Peyer's patch (tissue), 4 donors: ENCODE results near the gene CMTM4.

ENCODE experiments used
- CTCF ChIP-seq, 6 experiments: fragments of 450-650 bp in 4 of 6; fragments of 200-600 bp in 2 of 6; sonication (generic) in 1 of 6; IDR thresholded peaks; one replicate each; pipeline ENCODE4 v1.5.1; 2017 to 2019; ENCODE audit warnings: antibody characterized with exemption in 6 of 6, mild to moderate bottlenecking in 3 of 6, moderate library complexity in 1 of 6
- POLR2A ChIP-seq, 2 donors: fragments of 450-650 bp; IDR thresholded peaks; one replicate each; pipeline ENCODE4 v1.5.1; 2017; ENCODE audit warnings: antibody characterized with exemption in 2 of 2, mild to moderate bottlenecking in 2 of 2, moderate library complexity in 2 of 2

GRCh38 chr16:66578651-66579531 lies 117.7 kb downstream of the CMTM4 start, which contains the start of gene CMTM2:
- TF ChIP-seq CTCF (IDR thresholded peaks at IDR 0.05) (no peak), POLR2A (IDR thresholded peaks at IDR 0.05) (no peak)
